ENCODE measurements around the gene AFDN.

DNA sequence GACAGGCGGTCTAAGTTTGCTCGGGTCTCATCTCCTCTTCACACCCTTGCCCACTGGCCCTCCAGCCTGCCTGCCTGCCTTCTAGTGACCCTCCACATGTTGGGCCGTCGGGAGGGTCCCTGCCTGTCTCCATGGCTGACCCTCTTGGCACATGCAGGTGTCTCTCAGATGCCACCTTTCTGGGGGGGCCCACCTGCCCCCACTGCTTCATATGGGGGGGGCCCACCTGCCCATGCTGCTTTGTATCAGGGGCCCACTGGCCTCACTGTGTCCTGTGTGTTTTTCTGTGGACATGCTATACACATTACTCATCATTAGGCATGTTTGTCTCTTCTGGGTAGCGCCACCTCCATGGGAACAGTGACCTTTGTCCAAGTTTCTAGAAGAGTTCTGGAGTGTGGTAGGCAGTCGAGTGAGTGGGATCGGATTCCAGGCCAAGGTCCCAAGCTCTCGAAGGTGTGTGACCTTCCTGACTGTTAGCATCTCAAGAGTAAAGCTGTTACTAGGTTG lies 130.3 kb downstream of the AFDN start:
- TF ChIP-seq, protein P1, sequence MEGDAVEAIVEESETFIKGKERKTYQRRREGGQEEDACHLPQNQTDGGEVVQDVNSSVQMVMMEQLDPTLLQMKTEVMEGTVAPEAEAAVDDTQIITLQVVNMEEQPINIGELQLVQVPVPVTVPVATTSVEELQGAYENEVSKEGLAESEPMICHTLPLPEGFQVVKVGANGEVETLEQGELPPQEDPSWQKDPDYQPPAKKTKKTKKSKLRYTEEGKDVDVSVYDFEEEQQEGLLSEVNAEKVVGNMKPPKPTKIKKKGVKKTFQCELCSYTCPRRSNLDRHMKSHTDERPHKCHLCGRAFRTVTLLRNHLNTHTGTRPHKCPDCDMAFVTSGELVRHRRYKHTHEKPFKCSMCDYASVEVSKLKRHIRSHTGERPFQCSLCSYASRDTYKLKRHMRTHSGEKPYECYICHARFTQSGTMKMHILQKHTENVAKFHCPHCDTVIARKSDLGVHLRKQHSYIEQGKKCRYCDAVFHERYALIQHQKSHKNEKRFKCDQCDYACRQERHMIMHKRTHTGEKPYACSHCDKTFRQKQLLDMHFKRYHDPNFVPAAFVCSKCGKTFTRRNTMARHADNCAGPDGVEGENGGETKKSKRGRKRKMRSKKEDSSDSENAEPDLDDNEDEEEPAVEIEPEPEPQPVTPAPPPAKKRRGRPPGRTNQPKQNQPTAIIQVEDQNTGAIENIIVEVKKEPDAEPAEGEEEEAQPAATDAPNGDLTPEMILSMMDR (IDR thresholded peaks at IDR 0.05; ENCODE audit: low read depth, low read length), result no peak
- no peak for TF ChIP-seq POLR2A (IDR thresholded peaks at IDR 0.05; ENCODE audit: extremely low read depth, insufficient read length)
